Activated T-helper 2 cell treated with anti-CD3 and anti-CD28 coated beads, Interferon-gamma antibody, Interleukin-2, Interleukin-4, amounts not matched to agents 10 μg/mL and 5 μg/mL and 100 μg/mL, durations not matched to agents 14 hours and 24 hours and 36 hours (primary cell): Measurements from ENCODE around the gene ATP2B1. TPM values are rescaled to one million over a fixed set of nuclear protein-coding genes. Genes with fewer than 3 reads are reported as not detected.

ENCODE experiments used
- DNase-seq: peaks from one replicate; pipeline ENCODE4 v3.0.0; 2021; ENCODE audit warnings: low spot score
- H3K27ac Mint-ChIP-seq: one replicate; pipeline ENCODE4 v1.8.0; 2021; ENCODE audit warnings: mixed read lengths
- H3K27me3 Mint-ChIP-seq: one replicate; pipeline ENCODE4 v1.8.0; 2021; ENCODE audit warnings: low read depth, mixed read lengths
- H3K36me3 Mint-ChIP-seq: one replicate; pipeline ENCODE4 v1.8.0; 2021; ENCODE audit warnings: low read depth, mixed read lengths
- H3K4me1 Mint-ChIP-seq: one replicate; pipeline ENCODE4 v1.8.0; 2021; ENCODE audit warnings: low read depth, mixed read lengths
- H3K4me3 Mint-ChIP-seq: one replicate; pipeline ENCODE4 v1.8.0; 2021; ENCODE audit warnings: low read depth, mild to moderate bottlenecking, moderate library complexity, mixed read lengths
- H3K9me3 Mint-ChIP-seq: one replicate; pipeline ENCODE4 v1.8.0; 2021; ENCODE audit warnings: mixed read lengths
- intact Hi-C: fragments of 100-400 bp; cut with micrococcal nuclease; formaldehyde crosslinking; loops from one replicate; pipeline ENCODE4 v1.15.1; 2023
- total RNA-seq: library from RNA; stranded (reverse); gene quantifications from 2 replicates; pipeline ENCODE4 v1.2.3, GENCODE V29; 2022

The ATP2B1 gene
- total RNA-seq, 1 donor from 2014 or later = 21.0 TPM

DNA sequence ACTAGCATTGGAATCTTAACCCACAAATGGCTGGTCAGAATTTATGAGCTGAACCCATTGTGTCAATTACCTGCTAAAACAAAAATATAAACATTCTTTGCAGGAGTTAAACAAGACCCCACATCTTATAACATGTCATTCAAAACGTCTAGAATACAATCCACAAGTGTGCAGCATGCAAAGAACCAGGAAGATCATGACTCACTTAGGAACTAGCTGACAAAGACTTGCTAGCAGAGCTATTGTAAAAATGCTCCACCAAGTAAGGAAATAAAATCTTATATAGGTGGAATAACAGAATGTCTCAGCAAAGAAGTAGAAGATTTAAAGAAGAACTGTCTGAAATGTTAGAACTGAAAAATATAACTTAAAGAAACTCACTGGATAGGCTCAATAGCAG, 156.3 kb downstream of the ATP2B1 start:
- no peaks in the 10 kb centered on the region for H3K27me3 Mint-ChIP-seq
- no peaks in the 10 kb centered on the region for H3K36me3 Mint-ChIP-seq
- no peak for DNase-seq
- no peaks in the 10 kb centered on the region for H3K4me1 Mint-ChIP-seq
- intact Hi-C loops = no loop called here
- no peak overlapping the region for H3K4me3 Mint-ChIP-seq
- no peaks in the 10 kb centered on the region for H3K9me3 Mint-ChIP-seq
- no peak overlapping the region for H3K27ac Mint-ChIP-seq

- Mint-ChIP-seq H3K4me3 (no peak overlapping the region), H3K9me3 (no peaks in the 10 kb centered on the region), H3K4me1 (no peaks in the 10 kb centered on the region), H3K27me3 (no peaks in the 10 kb centered on the region), H3K36me3 (no peaks in the 10 kb centered on the region), H3K27ac (no peak overlapping the region)
- intact Hi-C loops = no loop called here
- no peak for DNase-seq
Observed at GRCh38 chr12:89551747-89552146, 156.9 kb downstream of the ATP2B1 start.

DNA sequence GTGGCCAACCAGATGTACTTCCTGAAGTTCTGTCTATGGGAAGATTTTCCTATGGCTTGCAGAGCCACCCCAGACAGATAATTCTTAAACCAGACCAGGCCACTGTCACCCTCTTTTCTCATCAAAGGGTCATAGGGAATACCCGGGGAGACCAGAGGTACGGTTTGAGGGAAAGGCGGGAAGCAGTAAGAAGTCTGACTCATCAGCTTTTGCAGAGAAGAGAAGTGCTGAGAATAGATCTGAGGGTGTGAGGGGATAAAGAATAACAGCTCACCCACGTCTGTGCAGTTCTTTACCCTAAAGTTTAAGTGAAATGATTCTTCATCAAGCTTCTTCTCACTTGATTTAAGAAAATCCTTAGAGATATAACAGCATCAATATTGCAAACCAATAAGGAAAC, 161.5 kb downstream of the ATP2B1 start:
- Mint-ChIP-seq H3K36me3 (no peaks in the 10 kb centered on the region), H3K4me1 (peaks cover 8% of the 10 kb centered on the region), H3K9me3 (no peaks in the 10 kb centered on the region), H3K27me3 (no peaks in the 10 kb centered on the region), H3K4me3 (no peak overlapping the region), H3K27ac (no peak overlapping the region)
- DNase-seq = no peak
- intact Hi-C loops = loop anchor here (10.0 kb wide), 2 partner anchors 468 to 1308 kb away; no protein-coding TSS in a partner anchor

DNA sequence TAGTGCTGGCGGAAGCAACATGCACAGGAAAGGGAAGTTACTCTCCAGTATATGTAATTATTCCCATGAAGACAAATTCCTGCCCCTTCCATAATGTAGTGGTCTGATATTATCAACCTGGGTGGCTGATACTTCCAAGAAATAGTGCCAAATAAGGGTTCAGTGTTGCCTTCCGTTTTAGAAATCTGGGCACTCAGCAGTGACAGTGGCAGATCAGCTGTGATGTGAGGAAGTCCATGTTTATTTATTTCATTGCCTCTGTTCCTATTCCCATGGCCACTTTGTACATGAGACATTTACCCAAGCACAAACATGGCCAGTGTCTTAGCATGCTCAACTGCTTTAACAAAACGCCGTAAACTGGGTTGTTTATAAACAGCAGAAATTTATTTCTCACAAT, 162.5 kb downstream of the ATP2B1 start:
- peaks cover 9% of the 10 kb centered on the region for H3K4me1 Mint-ChIP-seq
- no peaks in the 10 kb centered on the region for H3K9me3 Mint-ChIP-seq
- H3K36me3 Mint-ChIP-seq = no peaks in the 10 kb centered on the region
- no peak overlapping the region for H3K4me3 Mint-ChIP-seq
- H3K27ac Mint-ChIP-seq = no peak overlapping the region
- no peaks in the 10 kb centered on the region for H3K27me3 Mint-ChIP-seq
- intact Hi-C loops = loop anchor here (10.0 kb wide), 2 partner anchors 469 to 1309 kb away; no protein-coding TSS in a partner anchor
- no peak for DNase-seq

DNA sequence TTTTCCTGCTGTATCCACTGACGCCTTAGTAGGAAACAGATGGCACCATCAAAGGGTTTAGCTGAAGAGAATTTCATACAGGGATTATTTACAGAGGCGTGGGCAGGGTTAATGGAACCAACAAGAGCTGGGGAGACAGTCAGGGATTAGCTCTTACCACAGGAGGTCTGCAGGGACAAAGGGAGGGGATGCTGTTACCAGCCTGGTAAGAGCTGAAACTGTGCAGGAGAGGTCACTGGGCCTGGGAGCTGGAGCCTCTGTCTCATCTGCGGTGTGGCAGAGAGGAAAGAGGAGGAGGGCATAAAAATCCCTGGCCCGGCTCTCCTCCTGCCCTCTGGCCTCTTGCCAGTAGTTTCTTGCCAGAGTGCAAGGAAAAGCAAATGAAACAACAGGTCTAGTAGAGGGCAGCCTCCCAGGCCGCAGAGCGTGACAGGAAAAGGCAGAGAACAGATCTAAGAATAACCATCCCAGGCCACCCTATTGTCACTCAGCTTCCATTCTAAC, 163.9 kb downstream of the ATP2B1 start:
- peaks cover 9% of the 10 kb centered on the region for H3K4me1 Mint-ChIP-seq
- no peak for DNase-seq
- intact Hi-C loops = loop anchor here (5.0 to 10.0 kb wide), 4 partner anchors 163 to 1310 kb away; partner anchors contain the start of gene ATP2B1
- no peaks in the 10 kb centered on the region for H3K9me3 Mint-ChIP-seq
- H3K4me3 Mint-ChIP-seq = no peak overlapping the region
- no peak overlapping the region for H3K27ac Mint-ChIP-seq
- H3K27me3 Mint-ChIP-seq = no peaks in the 10 kb centered on the region
- H3K36me3 Mint-ChIP-seq = no peaks in the 10 kb centered on the region

- Mint-ChIP-seq H3K36me3 (no peaks in the 10 kb centered on the region), H3K9me3 (no peaks in the 10 kb centered on the region), H3K4me3 (no peak overlapping the region), H3K27ac (no peak overlapping the region), H3K4me1 (peaks cover 9% of the 10 kb centered on the region), H3K27me3 (no peaks in the 10 kb centered on the region)
- intact Hi-C loops = loop anchor here (5.0 to 10.0 kb wide), 4 partner anchors 163 to 1311 kb away; partner anchors contain the start of gene ATP2B1
- no peak for DNase-seq
Observed at GRCh38 chr12:89544022-89544421, 164.6 kb downstream of the ATP2B1 start.

DNA sequence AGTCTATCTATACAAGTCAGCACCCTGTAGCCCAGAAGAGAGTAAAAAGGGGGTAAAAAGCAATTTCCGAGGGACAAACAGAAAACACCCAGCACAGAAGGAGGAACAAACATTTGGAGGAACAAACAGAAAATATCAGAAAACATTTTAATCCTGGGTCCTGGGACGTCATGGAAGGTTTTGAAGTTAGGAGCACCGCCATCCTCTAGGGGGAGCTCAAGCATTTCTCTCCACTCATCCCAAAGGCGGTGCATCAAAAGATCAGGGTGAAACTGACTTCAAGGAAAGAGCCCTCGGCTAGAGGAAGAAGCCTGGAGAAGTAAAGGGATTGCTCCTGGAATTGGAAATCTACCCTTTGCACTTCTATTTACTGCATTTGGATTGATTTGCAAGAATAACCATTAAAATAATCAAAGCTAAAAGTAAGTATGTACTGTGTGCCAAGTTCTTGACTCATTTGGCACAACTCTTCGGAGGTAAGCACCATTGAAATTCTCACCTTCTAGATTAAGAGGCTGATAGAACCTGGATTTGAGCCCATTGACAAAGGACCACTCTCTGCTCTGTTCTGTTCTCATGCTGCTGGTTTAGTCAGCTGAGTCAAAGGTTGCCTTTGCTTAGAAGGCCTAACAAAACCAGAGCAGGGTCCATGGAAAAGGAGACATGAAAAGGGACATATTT, 165.6 kb downstream of the ATP2B1 start:
- DNase-seq = peak; percentile 35
- Mint-ChIP-seq H3K27ac (no peak overlapping the region), H3K9me3 (no peaks in the 10 kb centered on the region)

DNA sequence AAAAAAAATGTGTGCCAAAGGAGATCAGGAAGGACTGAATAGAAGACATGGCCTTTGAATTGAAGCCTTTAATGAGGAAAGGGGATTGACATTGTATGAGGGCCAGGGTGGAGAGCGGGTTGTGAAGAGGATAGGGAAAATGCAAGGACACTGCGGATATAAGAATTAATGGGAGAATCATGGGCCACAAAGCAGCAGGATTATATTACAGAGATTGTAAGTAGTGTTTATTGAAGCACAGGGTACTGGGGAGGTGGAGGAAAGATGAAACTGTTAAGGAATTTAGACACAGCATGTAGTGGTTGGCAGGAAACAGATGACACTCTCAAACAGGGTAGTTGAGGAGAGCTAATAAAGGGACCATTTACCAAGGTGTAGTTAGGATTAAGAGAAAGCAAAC, 166.4 kb downstream of the ATP2B1 start:
- no peaks in the 10 kb centered on the region for H3K27me3 Mint-ChIP-seq
- no peaks in the 10 kb centered on the region for H3K9me3 Mint-ChIP-seq
- H3K36me3 Mint-ChIP-seq = no peaks in the 10 kb centered on the region
- no peak for DNase-seq
- no peak overlapping the region for H3K4me3 Mint-ChIP-seq
- intact Hi-C loops = loop anchor here (1.0 to 10.0 kb wide), 6 partner anchors 25 to 1313 kb away; partner anchors contain the start of gene ATP2B1
- no peak overlapping the region for H3K27ac Mint-ChIP-seq
- peaks cover 9% of the 10 kb centered on the region for H3K4me1 Mint-ChIP-seq

More for the DNA sequence above, 165.6 kb downstream of the ATP2B1 start:
- intact Hi-C loops = loop anchor here (1.0 to 10.0 kb wide), 6 partner anchors 24 to 1312 kb away; partner anchors contain the start of gene ATP2B1
- Mint-ChIP-seq H3K4me1 (peaks cover 9% of the 10 kb centered on the region), H3K4me3 (no peak overlapping the region), H3K36me3 (no peaks in the 10 kb centered on the region), H3K27me3 (no peaks in the 10 kb centered on the region)

DNA sequence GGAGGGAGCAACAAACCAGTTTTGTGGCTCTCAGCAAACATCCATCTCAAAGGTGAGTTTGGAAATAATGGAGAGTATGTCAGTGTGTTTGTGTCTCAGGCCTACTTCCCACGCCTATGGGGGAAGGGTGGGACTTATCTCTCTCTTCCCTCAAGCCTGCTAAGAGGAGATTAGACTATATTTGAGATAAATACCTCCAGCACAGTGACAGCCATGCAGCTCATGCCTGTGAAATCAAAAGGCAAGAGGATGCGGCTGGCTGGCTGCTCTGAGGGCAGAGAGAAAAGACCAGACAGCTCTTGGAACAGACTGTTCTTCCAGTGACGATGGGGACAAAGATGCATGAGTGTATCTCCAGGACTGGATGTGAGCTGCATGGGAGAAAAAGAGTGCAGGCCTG, 168.1 kb downstream of the ATP2B1 start:
- intact Hi-C loops = loop anchor here (5.0 to 10.0 kb wide), 4 partner anchors 167 to 1314 kb away; partner anchors contain the start of gene ATP2B1

GRCh38 chr12:89539426-89540223, 169.0 kb downstream of the ATP2B1 start:
- Mint-ChIP-seq H3K36me3 (no peaks in the 10 kb centered on the region), H3K4me3 (no peak overlapping the region), H3K27me3 (no peaks in the 10 kb centered on the region), H3K9me3 (no peaks in the 10 kb centered on the region), H3K4me1 (peaks cover 9% of the 10 kb centered on the region), H3K27ac (no peak overlapping the region)
- DNase-seq = no peak
- intact Hi-C loops = loop anchor here (5.0 to 10.0 kb wide), 4 partner anchors 168 to 1315 kb away; partner anchors contain the start of gene ATP2B1

More for the DNA sequence above, 168.1 kb downstream of the ATP2B1 start:
- Mint-ChIP-seq H3K36me3 (no peaks in the 10 kb centered on the region), H3K4me3 (no peak overlapping the region), H3K27ac (no peak overlapping the region), H3K9me3 (no peaks in the 10 kb centered on the region), H3K27me3 (no peaks in the 10 kb centered on the region), H3K4me1 (peaks cover 9% of the 10 kb centered on the region)
- DNase-seq = no peak

GRCh38 chr12:89538897-89539296, 169.7 kb downstream of the ATP2B1 start:
- H3K36me3 Mint-ChIP-seq = no peaks in the 10 kb centered on the region
- DNase-seq = no peak
- intact Hi-C loops = no loop called here
- H3K27me3 Mint-ChIP-seq = no peaks in the 10 kb centered on the region
- no peaks in the 10 kb centered on the region for H3K9me3 Mint-ChIP-seq
- peaks cover 9% of the 10 kb centered on the region for H3K4me1 Mint-ChIP-seq
- H3K27ac Mint-ChIP-seq = no peak overlapping the region
- no peak overlapping the region for H3K4me3 Mint-ChIP-seq
